T-helper 1 cell treated with Interleukin-12 subunit alpha and Interleukin-12 subunit beta and Interleukin-4 antibody, amounts not matched to agents 30 μg/mL and 1 μg/mL, for 36 hours (primary cell): ENCODE measurements around the gene IMPG2.

Experiments used
- H3K27ac Mint-ChIP-seq: one replicate; pipeline ENCODE4 v1.8.0; 2021; ENCODE audit warnings: mild to moderate bottlenecking, mixed read lengths
- H3K27me3 Mint-ChIP-seq: one replicate; pipeline ENCODE4 v1.8.0; 2021; ENCODE audit warnings: low read depth, mixed read lengths
- H3K36me3 Mint-ChIP-seq: one replicate; pipeline ENCODE4 v1.8.0; 2021; ENCODE audit warnings: low read depth, mixed read lengths
- H3K4me1 Mint-ChIP-seq: one replicate; pipeline ENCODE4 v1.8.0; 2021; ENCODE audit warnings: low read depth, mixed read lengths
- H3K4me3 Mint-ChIP-seq: one replicate; pipeline ENCODE4 v1.8.0; 2021; ENCODE audit warnings: mild to moderate bottlenecking, moderate library complexity, mixed read lengths
- H3K9me3 Mint-ChIP-seq: one replicate; pipeline ENCODE4 v1.8.0; 2021; ENCODE audit warnings: mixed read lengths

The IMPG2 gene

GRCh38 chr3:101300073-101300472 lies 20.3 kb downstream of the IMPG2 start:
- H3K9me3 Mint-ChIP-seq = peaks cover 39% of the 10 kb centered on the region
- no peaks in the 10 kb centered on the region for H3K4me1 Mint-ChIP-seq
- no peak overlapping the region for H3K27ac Mint-ChIP-seq
- H3K27me3 Mint-ChIP-seq = no peaks in the 10 kb centered on the region
- peaks cover 8% of the 10 kb centered on the region for H3K36me3 Mint-ChIP-seq
- no peak overlapping the region for H3K4me3 Mint-ChIP-seq

- no peak overlapping the region for H3K27ac Mint-ChIP-seq
- H3K9me3 Mint-ChIP-seq = peaks cover 22% of the 10 kb centered on the region
- H3K4me3 Mint-ChIP-seq = no peak overlapping the region
- no peaks in the 10 kb centered on the region for H3K4me1 Mint-ChIP-seq
- no peaks in the 10 kb centered on the region for H3K27me3 Mint-ChIP-seq
- no peaks in the 10 kb centered on the region for H3K36me3 Mint-ChIP-seq
Observed at GRCh38 chr3:101292027-101292426, 28.3 kb downstream of the IMPG2 start.

- no peaks in the 10 kb centered on the region for H3K4me1 Mint-ChIP-seq
Observed at GRCh38 chr3:101288294-101288693, 32.1 kb downstream of the IMPG2 start.

GRCh38 chr3:101284757-101285156 lies 35.6 kb downstream of the IMPG2 start:
- no peaks in the 10 kb centered on the region for H3K4me1 Mint-ChIP-seq
- H3K27ac Mint-ChIP-seq = no peak overlapping the region
- H3K9me3 Mint-ChIP-seq = peaks cover 11% of the 10 kb centered on the region
- H3K36me3 Mint-ChIP-seq = no peaks in the 10 kb centered on the region
- no peak overlapping the region for H3K4me3 Mint-ChIP-seq
- no peaks in the 10 kb centered on the region for H3K27me3 Mint-ChIP-seq

More at GRCh38 chr3:101288294-101288693, 32.1 kb downstream of the IMPG2 start:
- H3K4me3 Mint-ChIP-seq = no peak overlapping the region
- H3K27me3 Mint-ChIP-seq = no peaks in the 10 kb centered on the region
- no peak overlapping the region for H3K27ac Mint-ChIP-seq
- no peaks in the 10 kb centered on the region for H3K36me3 Mint-ChIP-seq
- peaks cover 11% of the 10 kb centered on the region for H3K9me3 Mint-ChIP-seq

GRCh38 chr3:101281521-101282030 lies 38.8 kb downstream of the IMPG2 start:
- Mint-ChIP-seq H3K9me3 (no peaks in the 10 kb centered on the region), H3K4me1 (no peaks in the 10 kb centered on the region), H3K4me3 (no peak overlapping the region), H3K27me3 (no peaks in the 10 kb centered on the region), H3K27ac (no peak overlapping the region), H3K36me3 (no peaks in the 10 kb centered on the region)

GRCh38 chr3:101279765-101280385 lies 40.5 kb downstream of the IMPG2 start:
- Mint-ChIP-seq H3K4me3 (no peak overlapping the region), H3K9me3 (no peaks in the 10 kb centered on the region), H3K4me1 (no peaks in the 10 kb centered on the region), H3K27ac (no peak overlapping the region), H3K27me3 (no peaks in the 10 kb centered on the region), H3K36me3 (no peaks in the 10 kb centered on the region)

- H3K27me3 Mint-ChIP-seq = no peaks in the 10 kb centered on the region
- no peaks in the 10 kb centered on the region for H3K36me3 Mint-ChIP-seq
- no peaks in the 10 kb centered on the region for H3K9me3 Mint-ChIP-seq
- no peak overlapping the region for H3K27ac Mint-ChIP-seq
- H3K4me1 Mint-ChIP-seq = no peaks in the 10 kb centered on the region
- no peak overlapping the region for H3K4me3 Mint-ChIP-seq
Observed at GRCh38 chr3:101279162-101279561, 41.2 kb downstream of the IMPG2 start.

GRCh38 chr3:101278727-101279126 lies 41.6 kb downstream of the IMPG2 start:
- no peak overlapping the region for H3K4me3 Mint-ChIP-seq

GRCh38 chr3:101273608-101274007 lies 46.8 kb downstream of the IMPG2 start:
- Mint-ChIP-seq H3K4me3 (no peak overlapping the region), H3K36me3 (no peaks in the 10 kb centered on the region), H3K27me3 (no peaks in the 10 kb centered on the region), H3K9me3 (no peaks in the 10 kb centered on the region), H3K4me1 (no peaks in the 10 kb centered on the region), H3K27ac (no peak overlapping the region)

More at GRCh38 chr3:101278727-101279126, 41.6 kb downstream of the IMPG2 start:
- Mint-ChIP-seq H3K27me3 (no peaks in the 10 kb centered on the region), H3K36me3 (no peaks in the 10 kb centered on the region), H3K27ac (no peak overlapping the region), H3K4me1 (no peaks in the 10 kb centered on the region), H3K9me3 (no peaks in the 10 kb centered on the region)

GRCh38 chr3:101273156-101273555 lies 47.2 kb downstream of the IMPG2 start:
- no peak overlapping the region for H3K27ac Mint-ChIP-seq
- H3K9me3 Mint-ChIP-seq = no peaks in the 10 kb centered on the region
- H3K36me3 Mint-ChIP-seq = no peaks in the 10 kb centered on the region
- H3K4me1 Mint-ChIP-seq = no peaks in the 10 kb centered on the region
- H3K4me3 Mint-ChIP-seq = no peak overlapping the region
- H3K27me3 Mint-ChIP-seq = no peaks in the 10 kb centered on the region

GRCh38 chr3:101271728-101272127 lies 48.6 kb downstream of the IMPG2 start:
- Mint-ChIP-seq H3K4me1 (no peaks in the 10 kb centered on the region), H3K4me3 (no peak overlapping the region), H3K9me3 (no peaks in the 10 kb centered on the region), H3K27me3 (no peaks in the 10 kb centered on the region), H3K36me3 (no peaks in the 10 kb centered on the region), H3K27ac (no peak overlapping the region)

- H3K27me3 Mint-ChIP-seq = no peaks in the 10 kb centered on the region
- H3K4me1 Mint-ChIP-seq = no peaks in the 10 kb centered on the region
- H3K36me3 Mint-ChIP-seq = no peaks in the 10 kb centered on the region
- no peak overlapping the region for H3K4me3 Mint-ChIP-seq
- no peaks in the 10 kb centered on the region for H3K9me3 Mint-ChIP-seq
- H3K27ac Mint-ChIP-seq = no peak overlapping the region
Observed at GRCh38 chr3:101270149-101270548, 50.2 kb downstream of the IMPG2 start.

- no peaks in the 10 kb centered on the region for H3K9me3 Mint-ChIP-seq
- no peak overlapping the region for H3K27ac Mint-ChIP-seq
- no peaks in the 10 kb centered on the region for H3K27me3 Mint-ChIP-seq
- no peaks in the 10 kb centered on the region for H3K4me1 Mint-ChIP-seq
- H3K4me3 Mint-ChIP-seq = no peak overlapping the region
- H3K36me3 Mint-ChIP-seq = no peaks in the 10 kb centered on the region
Observed at GRCh38 chr3:101268971-101269671, 51.3 kb downstream of the IMPG2 start.

- Mint-ChIP-seq H3K27ac (no peak overlapping the region), H3K4me3 (no peak overlapping the region), H3K4me1 (no peaks in the 10 kb centered on the region), H3K36me3 (no peaks in the 10 kb centered on the region), H3K27me3 (no peaks in the 10 kb centered on the region), H3K9me3 (no peaks in the 10 kb centered on the region)
Observed at GRCh38 chr3:101268141-101268540, 52.2 kb downstream of the IMPG2 start.

- peaks cover 7% of the 10 kb centered on the region for H3K4me1 Mint-ChIP-seq
- H3K27me3 Mint-ChIP-seq = no peaks in the 10 kb centered on the region
- H3K4me3 Mint-ChIP-seq = no peak overlapping the region
- H3K36me3 Mint-ChIP-seq = no peaks in the 10 kb centered on the region
- H3K27ac Mint-ChIP-seq = no peak overlapping the region
- no peaks in the 10 kb centered on the region for H3K9me3 Mint-ChIP-seq
Observed at GRCh38 chr3:101266566-101266965, 53.8 kb downstream of the IMPG2 start.
